Measurements from ENCODE around the gene ZSWIM6.

ZSWIM6 gene

GRCh38 chr5:61463596-61463995 is 131.5 kb downstream of the ZSWIM6 start:
- peaks cover 5% of the 10 kb centered on the region; the same call in 1 of the 2 replicates for H3K79me2 ChIP-seq (ENCODE audit: low read length)
- H3K4me2 ChIP-seq (ENCODE audit: low read depth, low read length): no peak overlapping the region
- H3K4me3 ChIP-seq (ENCODE audit: low read length): no peak overlapping the region
- H4K20me1 ChIP-seq (ENCODE audit: insufficient read depth, low read length): no peaks in the 10 kb centered on the region
- H2AFZ ChIP-seq (ENCODE audit: low read length): no peak overlapping the region
- no peaks in the 10 kb centered on the region for H3K9me3 ChIP-seq (replicated peaks; ENCODE audit: insufficient read depth, low read length)
- no peak for DNase-seq
- no peaks in the 10 kb centered on the region for H3K9me2 ChIP-seq (replicated peaks; ENCODE audit: insufficient read depth, low read length)
- no peaks in the 10 kb centered on the region for H3K27me3 ChIP-seq (replicated peaks; ENCODE audit: insufficient read depth, low read length)
- no peak overlapping the region for H3K9ac ChIP-seq (ENCODE audit: low read length)
- no peaks in the 10 kb centered on the region for H3F3A ChIP-seq (ENCODE audit: insufficient read depth, low read length)
- H3K4me1 ChIP-seq (ENCODE audit: low read length): no peaks in the 10 kb centered on the region
- TF ChIP-seq, protein P1, sequence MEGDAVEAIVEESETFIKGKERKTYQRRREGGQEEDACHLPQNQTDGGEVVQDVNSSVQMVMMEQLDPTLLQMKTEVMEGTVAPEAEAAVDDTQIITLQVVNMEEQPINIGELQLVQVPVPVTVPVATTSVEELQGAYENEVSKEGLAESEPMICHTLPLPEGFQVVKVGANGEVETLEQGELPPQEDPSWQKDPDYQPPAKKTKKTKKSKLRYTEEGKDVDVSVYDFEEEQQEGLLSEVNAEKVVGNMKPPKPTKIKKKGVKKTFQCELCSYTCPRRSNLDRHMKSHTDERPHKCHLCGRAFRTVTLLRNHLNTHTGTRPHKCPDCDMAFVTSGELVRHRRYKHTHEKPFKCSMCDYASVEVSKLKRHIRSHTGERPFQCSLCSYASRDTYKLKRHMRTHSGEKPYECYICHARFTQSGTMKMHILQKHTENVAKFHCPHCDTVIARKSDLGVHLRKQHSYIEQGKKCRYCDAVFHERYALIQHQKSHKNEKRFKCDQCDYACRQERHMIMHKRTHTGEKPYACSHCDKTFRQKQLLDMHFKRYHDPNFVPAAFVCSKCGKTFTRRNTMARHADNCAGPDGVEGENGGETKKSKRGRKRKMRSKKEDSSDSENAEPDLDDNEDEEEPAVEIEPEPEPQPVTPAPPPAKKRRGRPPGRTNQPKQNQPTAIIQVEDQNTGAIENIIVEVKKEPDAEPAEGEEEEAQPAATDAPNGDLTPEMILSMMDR (IDR thresholded peaks at IDR 0.05; ENCODE audit: low read length): no peak
- no peak for TF ChIP-seq EZH2 (optimal IDR thresholded peaks at IDR 0.05; ENCODE audit: low read depth, low read length)
- TF ChIP-seq EZH2phosphoT487 (IDR thresholded peaks at IDR 0.05; ENCODE audit: low read length): no peak
- H3K27ac ChIP-seq (ENCODE audit: low read length): no peak overlapping the region
- no peaks in the 10 kb centered on the region for H3K36me3 ChIP-seq (replicated peaks; ENCODE audit: insufficient read depth, low read length)

DNA sequence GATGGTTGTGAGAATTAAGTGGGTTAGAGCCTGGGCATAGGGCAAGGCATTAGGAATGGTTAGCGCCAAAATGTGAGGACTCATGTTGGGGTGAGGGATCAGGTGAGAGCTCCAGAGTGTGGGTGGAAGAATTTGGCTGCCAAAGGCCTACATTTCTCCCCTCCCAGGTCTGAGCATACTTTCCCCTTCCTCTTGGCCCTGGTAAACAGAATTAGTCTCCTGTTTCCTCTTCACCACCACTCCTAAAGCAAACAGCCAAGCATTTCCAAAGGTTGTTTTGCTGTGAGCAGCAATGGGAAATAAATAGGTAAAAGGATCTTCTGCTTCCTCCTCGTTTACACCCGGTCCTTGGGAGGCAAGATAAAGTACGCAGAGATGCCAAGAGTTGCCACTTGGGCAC is 132.5 kb downstream of the ZSWIM6 start:
- no peaks in the 10 kb centered on the region for H3K27me3 ChIP-seq (replicated peaks; ENCODE audit: insufficient read depth, low read length)
- H3K9me3 ChIP-seq (replicated peaks; ENCODE audit: insufficient read depth, low read length): no peaks in the 10 kb centered on the region
- H3K27ac ChIP-seq (ENCODE audit: low read length): no peak overlapping the region
- H3K79me2 ChIP-seq (ENCODE audit: low read length): peaks cover 5% of the 10 kb centered on the region; the same call in 1 of the 2 replicates
- no peak overlapping the region for H3K4me3 ChIP-seq (ENCODE audit: low read length)
- no peaks in the 10 kb centered on the region for H3K4me1 ChIP-seq (ENCODE audit: low read length)
- TF ChIP-seq EZH2 (optimal IDR thresholded peaks at IDR 0.05; ENCODE audit: low read depth, low read length) (no peak), EZH2phosphoT487 (IDR thresholded peaks at IDR 0.05; ENCODE audit: low read length) (no peak)
- TF ChIP-seq, protein P1 (IDR thresholded peaks at IDR 0.05; ENCODE audit: low read length): no peak
- H3K4me2 ChIP-seq (ENCODE audit: low read depth, low read length): no peak overlapping the region
- no peaks in the 10 kb centered on the region for H3K36me3 ChIP-seq (replicated peaks; ENCODE audit: insufficient read depth, low read length)
- H4K20me1 ChIP-seq (ENCODE audit: insufficient read depth, low read length): no peaks in the 10 kb centered on the region
- H2AFZ ChIP-seq (ENCODE audit: low read length): no peak overlapping the region
- H3K9ac ChIP-seq (ENCODE audit: low read length): no peak overlapping the region
- DNase-seq: no peak
- H3K9me2 ChIP-seq (replicated peaks; ENCODE audit: insufficient read depth, low read length): no peaks in the 10 kb centered on the region
- no peaks in the 10 kb centered on the region for H3F3A ChIP-seq (ENCODE audit: insufficient read depth, low read length)

DNA sequence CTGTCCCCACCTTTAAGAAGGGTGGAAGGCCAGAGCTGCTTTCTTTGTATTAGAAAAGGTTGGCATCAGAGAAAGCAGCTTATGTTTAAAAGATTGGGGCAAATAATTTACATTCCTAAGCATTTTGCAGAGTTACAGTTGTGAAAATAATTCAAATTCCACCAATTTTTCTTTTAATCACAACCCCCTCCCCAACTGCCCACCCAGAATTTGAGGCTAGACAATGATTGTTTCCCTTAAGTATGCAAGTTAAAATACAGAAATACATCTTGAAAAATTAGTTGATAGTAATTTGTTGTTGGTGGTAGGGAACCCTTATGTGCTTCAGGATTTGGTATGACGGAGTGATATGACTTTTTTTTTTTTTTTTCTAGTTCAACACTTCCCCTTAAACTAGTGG is 133.0 kb downstream of the ZSWIM6 start:
- H3K27ac ChIP-seq (ENCODE audit: low read length): no peak overlapping the region
- H3K9ac ChIP-seq (ENCODE audit: low read length): no peak overlapping the region
- no peaks in the 10 kb centered on the region for H3K9me2 ChIP-seq (replicated peaks; ENCODE audit: insufficient read depth, low read length)
- no peaks in the 10 kb centered on the region for H3K27me3 ChIP-seq (replicated peaks; ENCODE audit: insufficient read depth, low read length)
- no peaks in the 10 kb centered on the region for H3K36me3 ChIP-seq (replicated peaks; ENCODE audit: insufficient read depth, low read length)
- H3K9me3 ChIP-seq (replicated peaks; ENCODE audit: insufficient read depth, low read length): no peaks in the 10 kb centered on the region
- TF ChIP-seq EZH2 (optimal IDR thresholded peaks at IDR 0.05; ENCODE audit: low read depth, low read length) (no peak), EZH2phosphoT487 (IDR thresholded peaks at IDR 0.05; ENCODE audit: low read length) (no peak)
- TF ChIP-seq, protein P1 (IDR thresholded peaks at IDR 0.05; ENCODE audit: low read length): no peak
- H3K4me2 ChIP-seq (ENCODE audit: low read depth, low read length): no peak overlapping the region
- no peak overlapping the region for H3K4me3 ChIP-seq (ENCODE audit: low read length)
- DNase-seq: no peak
- no peak overlapping the region for H2AFZ ChIP-seq (ENCODE audit: low read length)
- H4K20me1 ChIP-seq (ENCODE audit: insufficient read depth, low read length): no peaks in the 10 kb centered on the region
- no peaks in the 10 kb centered on the region for H3K4me1 ChIP-seq (ENCODE audit: low read length)
- peaks cover 5% of the 10 kb centered on the region; the same call in 1 of the 2 replicates for H3K79me2 ChIP-seq (ENCODE audit: low read length)
- H3F3A ChIP-seq (ENCODE audit: insufficient read depth, low read length): no peaks in the 10 kb centered on the region
